Tongue (tissue), 2 donors: ENCODE measurements around the gene CAMKMT. TPM values are rescaled to one million over a fixed set of nuclear protein-coding genes. Genes with fewer than 3 reads are reported as not detected.
A peak's percentile ranks its signal among the peaks of the same experiment; 100 is the strongest.

Source experiments
- DNase-seq: peaks from one replicate; pipeline ENCODE4 v3.0.0-alpha.2; 2015
- total RNA-seq: library from RNA; depleted of rRNA; stranded (reverse); fragments of >200 nt; gene quantifications from one replicate; pipeline ENCODE4 v1.2.3, GENCODE V29; 2014

The CAMKMT gene
- total RNA-seq, 1 donor from 2014 or later = 9.9 TPM

DNA sequence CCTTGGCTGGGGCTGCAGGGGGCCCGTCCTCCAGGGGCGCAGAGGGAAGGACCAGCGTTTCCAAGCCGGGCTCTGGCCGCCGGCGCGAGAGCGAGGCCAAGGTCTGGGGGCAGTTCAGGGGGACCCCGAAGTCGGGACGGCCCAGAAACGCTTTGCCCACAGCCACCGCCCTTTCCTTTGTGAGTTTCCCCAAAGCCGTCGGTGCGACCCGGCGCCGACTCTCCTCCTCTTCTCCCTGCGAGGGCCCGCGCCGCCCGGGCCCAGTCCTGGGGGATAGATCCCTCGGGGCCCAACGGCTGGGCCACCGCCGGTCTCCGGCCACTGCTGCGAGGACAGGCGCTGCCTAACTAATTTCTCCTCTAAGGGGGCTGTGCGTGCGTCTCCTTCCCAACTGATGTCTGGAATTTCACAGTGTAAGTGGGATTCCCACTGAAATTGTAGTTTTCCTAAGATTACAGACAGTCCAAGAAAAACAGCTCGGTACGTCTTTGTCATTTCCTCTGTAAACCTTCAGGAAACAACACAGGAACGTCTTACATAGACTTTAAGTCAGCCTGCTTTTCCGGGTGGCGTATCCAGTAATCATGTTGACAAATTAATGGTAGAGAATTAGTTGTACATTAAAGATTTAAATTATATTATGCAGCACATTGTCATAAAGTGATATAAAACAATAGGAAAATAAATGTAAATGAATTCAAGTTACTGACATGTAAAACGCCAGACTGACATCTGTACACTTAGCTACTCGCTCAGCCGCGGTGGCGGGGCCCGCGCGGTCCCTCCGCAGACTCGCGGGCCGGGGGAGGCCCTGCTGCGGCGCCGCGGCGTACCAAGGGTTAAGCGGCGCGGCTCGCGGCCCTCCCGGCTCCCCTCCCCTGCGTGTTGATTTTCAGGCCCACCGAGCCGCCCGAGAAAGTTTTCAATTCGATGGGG, 440.4 kb downstream of the CAMKMT start:
- DNase-seq = peak; percentile 14

- DNase-seq = peak; percentile 24
These were observed 441.2 kb downstream of the CAMKMT start for GRCh38 chr2:44802777-44803424.

- no peak for DNase-seq
These were observed 442.9 kb downstream of the CAMKMT start for GRCh38 chr2:44804406-44805265.

DNA sequence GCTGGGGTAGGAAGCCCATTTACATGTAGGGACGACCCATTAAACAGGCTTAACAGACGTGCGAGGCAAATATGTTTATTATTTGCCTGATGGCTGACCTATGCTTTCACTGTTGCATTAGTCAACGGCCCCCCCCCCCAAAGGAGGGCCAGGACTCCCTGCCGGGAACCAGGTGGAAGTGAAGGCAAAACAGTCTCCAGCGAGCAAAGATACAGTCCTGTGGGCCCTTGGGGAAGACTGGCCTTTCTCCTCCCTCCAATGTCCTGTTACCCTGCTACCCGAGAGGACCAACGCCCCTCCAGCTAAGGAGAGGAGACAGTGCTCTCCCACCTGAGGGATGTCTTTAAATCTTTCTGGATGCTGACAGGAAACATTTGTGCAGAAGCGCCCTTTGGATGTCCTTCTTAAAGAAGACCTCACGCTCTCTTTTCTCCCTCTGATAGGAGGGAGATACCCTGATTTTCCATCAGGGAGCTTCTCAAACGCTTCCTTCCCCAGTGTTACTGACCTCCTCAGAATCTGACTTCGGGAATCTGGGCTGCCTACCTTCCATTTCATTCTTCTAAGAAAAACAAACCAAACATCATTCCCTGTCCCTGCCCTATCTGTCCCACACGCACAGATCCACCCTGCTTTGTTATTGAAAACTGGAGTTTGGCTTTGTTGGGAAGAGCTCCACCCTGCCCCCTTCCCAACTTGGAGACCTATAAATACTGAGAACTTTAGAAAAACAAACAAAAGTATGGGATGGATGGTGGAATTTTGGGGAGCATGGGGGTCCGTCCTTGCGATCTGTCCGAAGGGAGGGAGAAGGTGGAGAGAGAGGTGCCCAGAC, 443.9 kb downstream of the CAMKMT start:
- DNase-seq = no peak

DNA sequence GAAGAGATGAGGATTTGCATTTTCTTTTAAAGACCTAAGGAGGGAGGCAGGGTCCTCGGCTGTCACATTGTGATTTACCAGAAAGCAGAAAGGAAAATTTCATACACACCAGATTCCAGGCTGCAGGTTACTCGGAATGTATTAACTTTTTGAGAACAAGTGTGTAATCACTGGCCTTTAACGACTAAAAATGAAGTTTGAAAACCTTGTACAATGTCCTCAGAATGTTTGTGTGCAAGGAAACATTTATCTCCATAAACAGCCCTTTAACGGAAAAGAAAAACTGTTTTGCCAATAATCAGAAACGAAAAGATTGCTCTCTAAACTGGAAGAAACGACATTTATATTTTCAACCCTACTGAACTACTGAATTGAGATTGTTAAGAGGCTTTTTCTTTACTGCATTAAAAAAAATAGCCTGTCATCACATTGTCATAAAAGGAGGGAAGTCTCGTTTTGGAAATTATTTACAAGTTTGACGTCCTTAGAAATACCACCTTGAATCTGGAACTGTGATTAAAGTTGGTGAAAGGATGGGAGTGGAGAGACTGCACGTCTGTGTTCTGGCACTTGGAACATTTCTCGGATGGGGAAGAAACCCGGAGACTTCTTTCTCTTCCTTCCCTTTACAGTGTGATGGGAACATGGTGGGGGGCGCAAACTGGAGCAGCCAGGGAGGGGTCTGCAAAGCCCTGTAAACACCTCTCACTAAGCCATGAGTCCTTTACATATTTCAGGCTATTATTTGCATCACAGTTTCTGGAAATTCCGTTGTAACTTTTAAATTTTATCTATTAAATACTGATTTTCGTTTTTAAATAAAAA, 445.7 kb downstream of the CAMKMT start:
- DNase-seq = peak; percentile 6

DNA sequence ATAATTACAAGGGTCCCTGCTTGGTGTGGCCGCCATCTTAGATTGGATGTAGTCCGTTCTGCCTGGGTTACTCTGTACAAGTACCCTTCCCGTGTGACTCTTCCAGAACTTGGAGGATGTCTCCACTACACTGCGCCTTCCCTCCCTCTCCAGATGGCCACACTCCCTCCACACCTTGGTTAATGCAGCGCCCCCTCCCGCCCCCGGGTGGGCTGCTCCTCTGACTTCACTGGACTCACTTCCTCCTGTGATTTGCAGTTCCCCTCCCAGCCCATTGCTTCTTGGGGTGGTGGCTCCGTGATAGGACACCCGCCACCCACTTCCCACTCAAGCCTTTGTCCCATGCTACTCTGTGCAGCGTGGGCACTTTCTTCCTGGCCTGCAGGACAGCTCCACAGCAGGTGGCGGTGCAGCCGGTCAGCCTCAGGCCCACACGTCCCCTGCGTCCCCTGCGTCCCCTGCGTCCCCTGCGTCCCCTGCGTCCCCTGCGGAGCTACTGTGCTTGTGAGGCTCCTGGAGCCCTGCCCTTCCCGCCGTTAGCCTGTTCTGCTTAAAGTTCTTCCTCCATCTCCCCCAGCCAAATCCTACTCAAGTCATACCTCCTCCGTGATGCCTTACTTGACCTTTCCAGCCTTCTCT, 449.3 kb downstream of the CAMKMT start:
- no peak for DNase-seq

DNA sequence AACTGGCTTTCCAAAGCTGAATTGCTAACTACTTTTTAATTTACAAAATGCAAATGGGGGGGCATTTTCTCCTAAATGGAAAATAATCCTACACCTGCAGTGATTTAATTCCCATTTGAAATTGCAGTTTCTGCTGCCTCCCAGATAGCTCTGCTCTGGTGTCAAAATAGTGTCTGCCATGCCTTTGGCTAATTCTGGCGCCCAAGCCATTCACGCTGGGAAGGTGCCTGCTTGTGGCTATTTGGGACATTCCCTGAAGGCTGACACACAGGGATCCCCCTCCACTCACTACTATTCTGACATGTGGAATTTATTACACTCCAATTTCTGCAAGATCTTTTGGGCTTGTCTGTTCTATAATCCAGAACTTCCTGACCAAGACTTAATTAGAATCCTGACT, 451.4 kb downstream of the CAMKMT start:
- no peak for DNase-seq

GRCh38 chr2:44813658-44814057, 451.9 kb downstream of the CAMKMT start:
- no peak for DNase-seq

- DNase-seq = no peak
These were observed 455.5 kb downstream of the CAMKMT start for GRCh38 chr2:44817256-44817655.

GRCh38 chr2:44817673-44818335, 456.1 kb downstream of the CAMKMT start:
- DNase-seq = no peak

GRCh38 chr2:44819061-44819460, 457.3 kb downstream of the CAMKMT start:
- no peak for DNase-seq

DNA sequence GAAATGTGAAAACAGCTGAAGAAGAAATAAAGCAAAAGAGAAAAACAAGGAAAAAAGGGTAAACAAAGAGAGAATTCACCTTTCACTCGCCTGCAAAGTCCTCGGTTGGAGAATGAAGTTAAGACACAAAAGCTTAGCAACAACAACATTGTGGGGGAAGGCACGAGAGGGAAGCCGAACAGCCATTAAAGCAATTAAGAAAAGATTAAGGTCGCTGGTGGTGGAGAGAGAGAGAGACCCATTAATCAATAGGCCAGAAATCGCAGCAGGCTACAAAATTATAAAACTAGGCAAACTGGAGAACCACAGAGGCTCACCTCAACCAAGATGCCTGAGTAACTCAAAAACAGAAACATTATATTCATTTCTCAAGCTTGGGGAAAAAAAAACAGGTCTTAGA, 459.8 kb downstream of the CAMKMT start:
- no peak for DNase-seq

DNA sequence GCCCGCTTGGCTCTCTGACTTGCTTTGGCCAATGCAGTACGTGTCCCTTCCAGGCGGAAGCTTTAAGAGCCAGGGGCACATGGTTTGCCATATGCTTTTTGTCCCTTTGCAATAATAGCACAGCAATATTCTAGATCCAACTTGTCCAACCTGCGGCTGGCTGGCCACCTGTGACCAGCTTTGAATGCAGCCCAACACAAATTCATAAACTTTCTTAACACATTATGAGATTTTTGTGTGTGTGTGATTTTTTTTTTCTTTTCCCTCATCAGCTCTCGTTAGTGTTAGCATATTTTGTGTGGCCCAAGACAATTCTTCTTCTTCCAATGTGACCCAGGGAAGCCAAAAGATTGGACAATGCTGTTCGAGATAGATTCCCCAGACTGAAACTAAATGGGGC, 460.4 kb downstream of the CAMKMT start:
- no peak for DNase-seq

Other genes starting within 250 kb of the CAMKMT start
- 39.8 TPM for gene PPM1B, start 193.1 kb upstream of the CAMKMT start, total RNA-seq
- not detected for gene SLC3A1, start 86.5 kb upstream of the CAMKMT start, total RNA-seq
- 193 TPM for gene PREPL, start 453 bp upstream of the CAMKMT start, total RNA-seq